Ectodermal cell (in vitro differentiated cells): ENCODE measurements around the gene LCE2A. TPM values are rescaled to one million over a fixed set of nuclear protein-coding genes. Genes with fewer than 3 reads are reported as not detected.
"Not testable (repeated sequence)": the region's sequence is repeated elsewhere in the genome, so short reads cannot be mapped to it uniquely, and the experiment has no call there.

Experiments used
- H3K27ac ChIP-seq: 2 replicates; pipeline ENCODE4 v1.7.0; 2013; ENCODE audit warnings: mild to moderate bottlenecking, low read depth, low read length; ENCODE audit not compliant: insufficient read depth, poor library complexity, severe bottlenecking
- H3K27me3 ChIP-seq: 2 replicates; pipeline ENCODE4 v1.7.0; 2013; ENCODE audit warnings: mild to moderate bottlenecking, low read length; ENCODE audit not compliant: insufficient read depth, control insufficient read depth, poor library complexity, severe bottlenecking
- H3K36me3 ChIP-seq: one replicate; pipeline ENCODE4 v1.7.0; 2013; ENCODE audit warnings: low read length; ENCODE audit not compliant: control insufficient read depth, insufficient read depth
- H3K4me1 ChIP-seq: one replicate; pipeline ENCODE4 v1.7.0; 2013; ENCODE audit warnings: low read length; ENCODE audit not compliant: control insufficient read depth, insufficient read depth
- H3K4me3 ChIP-seq: 2 replicates; pipeline ENCODE4 v1.7.0; 2013; ENCODE audit warnings: low read depth, low read length, control low read depth; ENCODE audit not compliant: insufficient read depth
- H3K9me3 ChIP-seq: 2 replicates; pipeline ENCODE4 v1.7.0; 2013; ENCODE audit warnings: mild to moderate bottlenecking, low read length, moderate library complexity; ENCODE audit not compliant: control insufficient read depth
- WGBS, 2 experiments: methylation state at CpG; one replicate each; pipeline ENCODE4 v1.1.7; 2013; ENCODE audit warnings: missing lambda C conversion rate in 2 of 2; 5-methylcytosine and 5-hydroxymethylcytosine counted together
- polyA plus RNA-seq, 4 experiments: library from polyadenylated mRNA; stranded (reverse); fragments of 50-300 nt; gene quantifications; one replicate each; pipeline ENCODE4 v1.2.3, GENCODE V29; 2013

The LCE2A gene, protein sequence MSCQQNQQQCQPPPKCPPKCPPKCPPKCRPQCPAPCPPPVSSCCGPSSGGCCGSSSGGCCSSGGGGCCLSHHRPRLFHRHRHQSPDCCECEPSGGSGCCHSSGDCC
- not detected for polyA plus RNA-seq (2013, experiment 1 of 4)
- not detected for polyA plus RNA-seq (2013, experiment 2 of 4)
- polyA plus RNA-seq (2013, experiment 3 of 4) = not detected
- polyA plus RNA-seq (2013, experiment 4 of 4) = not detected

DNA sequence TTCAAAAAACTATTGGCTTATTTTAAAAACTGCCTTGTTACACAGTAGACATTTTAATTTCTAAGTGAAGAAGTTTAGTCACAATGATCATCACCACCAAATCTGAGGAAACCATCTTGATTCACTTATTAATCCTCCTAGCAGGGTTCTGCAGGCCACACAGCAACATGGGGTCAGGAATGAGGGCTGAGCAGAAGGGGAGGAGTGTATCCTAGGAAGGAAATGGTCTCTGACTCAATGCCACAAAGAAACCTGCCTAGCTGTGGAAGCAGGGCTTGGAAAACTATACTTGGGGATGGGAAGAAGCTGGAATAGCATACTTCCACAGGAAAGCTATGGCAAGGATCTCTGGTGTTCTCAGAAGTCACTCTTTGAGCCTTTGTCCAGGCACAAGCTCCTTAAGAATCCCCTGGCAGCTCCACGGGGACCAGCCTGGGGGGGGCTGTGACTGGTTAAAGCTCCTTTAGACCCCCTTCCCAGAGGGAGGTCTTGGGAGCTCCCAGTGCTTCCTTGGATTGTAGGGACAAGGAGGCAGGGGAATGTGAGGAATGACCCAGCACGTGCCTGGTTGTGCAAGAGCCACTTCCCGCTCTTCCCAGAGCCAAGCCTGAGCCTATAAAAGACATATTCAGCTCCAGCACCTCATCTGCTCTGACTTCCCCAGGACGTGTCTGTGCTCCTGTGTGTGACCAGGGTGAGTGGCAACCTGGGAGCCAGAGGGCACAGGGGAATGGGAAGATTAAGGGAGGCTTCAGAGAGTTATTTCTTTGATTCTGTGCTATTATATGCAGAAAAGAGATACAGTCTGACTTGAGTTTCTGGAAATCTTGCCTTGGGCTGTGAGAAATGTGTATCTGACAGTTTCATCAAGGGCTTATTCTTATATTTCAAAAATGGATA, at the start of gene LCE2A:
Gene LCE2A (plus strand): TSS at position 645 of the 900 bp plus-strand sequence. CDS start 557 bp downstream, outside the sequence.
- Histone ChIP-seq H3K4me3 (no peak within 1 kb of the TSS), H3K27me3 (no peaks in the 10 kb centered on the region), H3K36me3 (no peaks in the 10 kb centered on the region), H3K27ac (no peak within 1 kb of the TSS), H3K4me1 (no peaks in the 10 kb centered on the region), H3K9me3 (peaks cover 12% of the 10 kb centered on the region)
- 46% methylated on average over 4 of the region's 4 CpGs for WGBS, 2 experiments

DNA sequence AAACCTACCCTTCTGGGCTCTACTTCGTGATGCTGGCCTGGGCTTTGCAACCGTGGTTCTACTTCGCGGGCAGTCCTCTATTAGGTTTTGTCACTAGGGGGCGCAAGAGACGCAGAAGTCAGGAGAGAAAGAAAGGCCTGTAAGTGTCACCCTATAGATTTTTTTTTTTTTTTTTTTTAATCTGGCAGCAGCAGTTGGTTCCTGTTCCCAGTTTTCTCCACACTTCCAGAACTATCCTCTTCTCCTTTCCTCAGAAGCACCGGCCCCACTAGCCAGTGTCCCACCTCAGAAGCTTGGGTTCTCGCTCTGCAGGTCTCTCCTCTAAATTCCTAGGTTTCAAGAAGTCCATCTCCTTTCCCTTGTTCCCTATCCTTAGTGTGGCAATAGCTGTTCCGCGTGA, 44.0 kb upstream of the LCE2A start:
- Histone ChIP-seq H3K4me1 (no peaks in the 10 kb centered on the region), H3K27ac (no peak overlapping the region), H3K4me3 (no peak overlapping the region), H3K9me3 (peaks cover 19% of the 10 kb centered on the region), H3K27me3 (no peaks in the 10 kb centered on the region), H3K36me3 (no peaks in the 10 kb centered on the region)
- 34 to 40% methylated on average over 10 of the region's 10 CpGs for WGBS, 2 experiments

DNA sequence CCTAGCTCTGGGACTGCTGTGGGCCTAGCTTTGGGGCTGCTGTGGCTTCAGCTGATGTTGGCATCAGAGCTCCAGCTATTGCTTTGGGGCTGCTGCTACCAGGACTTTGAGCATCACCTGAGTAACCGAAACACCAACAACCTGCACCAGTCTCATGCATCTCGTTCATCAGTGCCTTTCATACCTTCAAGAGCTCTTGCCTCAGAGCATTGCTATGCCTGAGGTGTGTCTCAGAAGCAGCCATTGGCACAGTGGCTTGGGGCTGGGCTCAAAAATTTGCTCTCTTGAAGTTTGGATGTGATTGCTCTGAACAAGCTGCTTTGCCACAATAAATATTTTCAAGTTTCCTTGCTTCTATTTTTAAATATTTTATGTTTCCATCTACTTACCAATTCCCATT, 41.7 kb upstream of the LCE2A start:
- no peak overlapping the region for H3K4me3 ChIP-seq
- no peaks in the 10 kb centered on the region for H3K36me3 ChIP-seq
- no peaks in the 10 kb centered on the region for H3K4me1 ChIP-seq
- H3K27me3 ChIP-seq = no peaks in the 10 kb centered on the region
- H3K9me3 ChIP-seq = peaks cover 24% of the 10 kb centered on the region
- no peak overlapping the region for H3K27ac ChIP-seq
- 61 to 63% methylated on average over 2 of the region's 2 CpGs for WGBS, 2 experiments

DNA sequence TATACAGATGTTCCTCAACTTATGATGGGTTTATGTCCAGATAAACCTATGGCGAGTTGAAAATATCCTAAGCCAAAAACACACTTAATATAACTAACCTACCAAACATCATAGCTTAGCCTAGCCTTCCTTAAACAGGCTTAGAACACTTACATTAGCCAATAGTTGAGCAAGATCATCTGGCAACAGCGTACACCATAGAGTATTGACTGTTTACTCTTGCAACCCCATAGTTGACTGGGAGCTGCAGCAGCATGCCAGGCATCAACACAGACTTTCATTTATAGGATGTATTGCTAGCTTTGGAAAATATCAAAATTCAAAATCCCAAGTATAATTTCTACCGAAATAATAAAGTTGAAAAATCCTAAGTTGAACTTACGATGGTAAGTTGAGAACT, 40.5 kb upstream of the LCE2A start:
- no peak overlapping the region for H3K27ac ChIP-seq
- 64 to 72% methylated on average over 2 of the region's 4 CpGs for WGBS, 2 experiments
- H3K9me3 ChIP-seq = peaks cover 24% of the 10 kb centered on the region
- no peaks in the 10 kb centered on the region for H3K27me3 ChIP-seq
- no peak overlapping the region for H3K4me3 ChIP-seq
- no peaks in the 10 kb centered on the region for H3K4me1 ChIP-seq
- H3K36me3 ChIP-seq = no peaks in the 10 kb centered on the region

DNA sequence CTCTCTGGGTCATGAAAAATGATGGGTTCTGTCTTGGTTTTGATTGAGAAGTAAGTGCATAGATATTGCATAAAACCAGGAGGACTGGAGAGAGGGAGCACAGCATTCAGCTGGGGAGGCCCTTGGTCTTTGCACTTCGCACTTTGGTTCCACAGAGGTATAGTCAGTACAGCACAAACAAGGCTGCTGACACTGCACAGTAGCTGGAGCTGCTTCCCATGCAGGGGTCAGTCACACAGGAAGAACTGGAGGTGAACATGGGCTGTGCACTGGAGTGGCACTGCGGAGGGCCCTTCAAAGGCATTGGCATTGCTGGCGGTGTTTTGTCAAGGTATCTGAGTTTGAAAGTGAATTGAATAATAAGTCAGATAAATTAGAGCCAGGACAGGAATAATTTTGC, 39.5 kb upstream of the LCE2A start:
- H3K36me3 ChIP-seq = no peaks in the 10 kb centered on the region
- H3K4me1 ChIP-seq = no peaks in the 10 kb centered on the region
- 77 to 78% methylated on average over 3 of the region's 3 CpGs for WGBS, 2 experiments
- no peak overlapping the region for H3K4me3 ChIP-seq
- H3K9me3 ChIP-seq = peaks cover 24% of the 10 kb centered on the region
- H3K27ac ChIP-seq = no peak overlapping the region
- no peaks in the 10 kb centered on the region for H3K27me3 ChIP-seq

DNA sequence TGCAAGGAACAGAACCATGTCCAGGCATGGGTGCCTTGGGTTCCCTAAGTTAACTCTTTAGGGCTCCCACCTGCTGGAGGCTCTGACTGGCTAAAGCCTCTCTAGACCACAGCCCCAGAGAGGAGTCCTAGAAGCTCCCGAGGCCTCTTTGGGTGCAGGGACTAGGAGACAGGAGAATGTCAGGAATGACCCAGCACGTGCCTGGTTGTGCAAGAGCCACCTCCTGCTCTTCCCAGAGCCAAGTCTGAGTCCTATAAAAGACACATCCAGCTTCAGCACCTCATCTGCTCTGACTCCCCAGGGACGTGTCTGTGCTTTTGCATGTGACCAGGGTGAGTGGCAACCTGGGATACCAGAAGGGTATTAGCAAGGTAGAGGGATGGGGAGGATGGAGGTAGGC, 35.0 kb upstream of the LCE2A start, which contains the start of gene LCE2D:
Gene LCE2D (plus strand): TSS at position 283 of the 400 bp plus-strand sequence. CDS start 726 bp downstream, outside the sequence.
- no peak within 1 kb of the TSS for H3K27ac ChIP-seq
- 53 to 57% methylated on average over 3 of the region's 3 CpGs for WGBS, 2 experiments
- no peak within 1 kb of the TSS for H3K4me3 ChIP-seq
- no peaks in the 10 kb centered on the region for H3K27me3 ChIP-seq
- H3K9me3 ChIP-seq = peaks cover 27% of the 10 kb centered on the region
- H3K4me1 ChIP-seq = no peaks in the 10 kb centered on the region
- no peaks in the 10 kb centered on the region for H3K36me3 ChIP-seq

DNA sequence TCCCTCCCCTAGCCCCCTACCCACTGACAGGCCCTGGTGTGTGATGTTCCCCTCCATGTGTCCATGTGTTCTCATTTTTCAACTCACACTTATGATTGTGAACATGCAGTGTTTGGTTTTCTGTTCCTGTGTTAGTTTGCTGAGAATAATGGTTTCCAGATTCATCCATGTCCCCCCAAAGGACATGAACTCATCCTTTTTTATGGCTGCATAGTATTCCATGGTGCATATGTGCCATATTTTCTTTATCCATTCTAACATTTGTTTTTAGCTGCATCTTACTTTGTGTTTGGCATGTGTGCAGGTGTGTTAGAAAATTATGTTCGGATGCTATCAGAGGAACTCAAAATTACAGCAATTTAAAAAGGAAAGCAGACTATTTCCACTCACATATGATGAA, 32.0 kb upstream of the LCE2A start:
- H3K27ac ChIP-seq, H3K36me3 ChIP-seq, H3K4me3 ChIP-seq, H3K27me3 ChIP-seq, H3K4me1 ChIP-seq: not testable (repeated sequence)
- 73% methylated on average over 1 of the region's 1 CpG; no CpG with 5 or more reads in 1 of the 2 experiments for WGBS, 2 experiments
- peaks cover 12% of the 10 kb centered on the region for H3K9me3 ChIP-seq

DNA sequence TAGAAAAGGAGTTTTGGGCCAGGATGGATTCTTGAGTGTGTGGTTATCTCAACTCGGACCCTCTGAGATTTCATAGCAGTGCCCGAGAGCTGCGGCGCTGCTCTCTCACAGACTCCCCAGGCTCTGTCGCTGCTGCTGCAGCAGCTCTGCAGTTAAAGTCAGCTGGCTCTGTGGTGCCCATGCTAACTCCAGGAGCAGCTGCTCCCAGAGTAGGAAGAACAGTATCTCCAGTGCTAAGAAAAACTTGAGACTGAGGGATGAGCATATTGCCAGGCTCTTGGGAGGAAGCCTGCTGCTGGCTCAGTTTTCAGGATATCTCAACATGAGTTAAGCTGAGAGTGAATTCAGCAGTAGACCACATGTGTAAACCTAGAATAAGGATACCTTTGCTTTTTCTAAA, 30.5 kb upstream of the LCE2A start:
- H3K4me1 ChIP-seq = no peaks in the 10 kb centered on the region
- H3K36me3 ChIP-seq = no peaks in the 10 kb centered on the region
- WGBS, 2 experiments = 84 to 89% methylated on average over 5 of the region's 5 CpGs
- no peak overlapping the region for H3K27ac ChIP-seq
- H3K9me3 ChIP-seq = peaks cover 9% of the 10 kb centered on the region
- H3K27me3 ChIP-seq = no peaks in the 10 kb centered on the region
- no peak overlapping the region for H3K4me3 ChIP-seq

DNA sequence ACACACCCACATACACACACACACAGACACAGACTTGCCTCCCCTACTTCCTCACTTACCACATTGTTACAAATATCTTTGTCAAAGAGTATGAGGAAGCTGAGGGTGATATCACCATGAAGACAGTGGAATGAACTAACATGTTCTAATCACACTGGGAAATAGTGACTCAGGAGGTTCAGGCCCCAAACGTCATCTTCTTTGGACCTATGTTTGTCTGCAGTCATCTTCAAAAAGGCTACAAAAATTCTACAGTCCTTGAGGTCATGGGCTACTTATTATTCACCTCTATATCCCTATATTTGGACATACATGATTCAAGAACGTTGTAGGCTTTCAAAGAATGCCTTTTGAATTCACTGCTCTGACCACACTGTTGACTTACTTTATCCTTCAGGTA, 25.1 kb upstream of the LCE2A start:
- no peak overlapping the region for H3K4me3 ChIP-seq
- H3K9me3 ChIP-seq = peaks cover 7% of the 10 kb centered on the region
- WGBS, 2 experiments = 15 to 23% methylated on average over 2 of the region's 2 CpGs

DNA sequence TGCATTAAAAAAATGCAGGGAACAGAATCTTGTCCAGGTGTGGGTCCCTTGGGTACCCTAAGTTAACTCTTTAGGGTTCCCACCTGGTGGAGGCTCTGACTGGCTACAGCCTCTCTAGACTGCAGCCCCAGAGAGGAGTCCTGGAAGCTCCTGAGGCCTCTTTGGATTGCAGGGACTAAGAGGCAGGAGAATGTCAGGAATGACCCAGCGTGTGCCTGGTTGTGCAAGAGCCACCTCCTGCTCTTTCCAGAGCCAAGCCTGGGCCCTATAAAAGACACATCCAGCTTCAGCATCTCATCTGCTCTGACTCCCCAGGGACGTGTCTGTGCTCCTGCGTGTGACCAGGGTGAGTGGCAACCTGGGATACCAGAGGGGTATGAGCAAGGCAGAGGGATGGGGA, 23.2 kb upstream of the LCE2A start, which contains the start of gene LCE2C:
Gene LCE2C (plus strand): TSS at position 297 of the 400 bp plus-strand sequence. CDS start 737 bp downstream, outside the sequence.
- H3K4me1 ChIP-seq, H3K27ac ChIP-seq, H3K27me3 ChIP-seq, H3K4me3 ChIP-seq, H3K36me3 ChIP-seq: not testable (repeated sequence)
- peaks cover 14% of the 10 kb centered on the region for H3K9me3 ChIP-seq
- 17 to 27% methylated on average over 1 of the region's 3 CpGs for WGBS, 2 experiments

More for the DNA sequence above, 25.1 kb upstream of the LCE2A start:
- no peaks in the 10 kb centered on the region for H3K4me1 ChIP-seq
- H3K27me3 ChIP-seq = no peaks in the 10 kb centered on the region
- H3K36me3 ChIP-seq = no peaks in the 10 kb centered on the region
- H3K27ac ChIP-seq = no peak overlapping the region
